Cerebellar cortex (tissue), 1 donor: ENCODE data around the gene GRIN2D.

Experiments used
- DNase-seq: peaks from one replicate; pipeline ENCODE4 v3.0.0-alpha.2; 2015; ENCODE audit warnings: low spot score

Gene GRIN2D

DNA sequence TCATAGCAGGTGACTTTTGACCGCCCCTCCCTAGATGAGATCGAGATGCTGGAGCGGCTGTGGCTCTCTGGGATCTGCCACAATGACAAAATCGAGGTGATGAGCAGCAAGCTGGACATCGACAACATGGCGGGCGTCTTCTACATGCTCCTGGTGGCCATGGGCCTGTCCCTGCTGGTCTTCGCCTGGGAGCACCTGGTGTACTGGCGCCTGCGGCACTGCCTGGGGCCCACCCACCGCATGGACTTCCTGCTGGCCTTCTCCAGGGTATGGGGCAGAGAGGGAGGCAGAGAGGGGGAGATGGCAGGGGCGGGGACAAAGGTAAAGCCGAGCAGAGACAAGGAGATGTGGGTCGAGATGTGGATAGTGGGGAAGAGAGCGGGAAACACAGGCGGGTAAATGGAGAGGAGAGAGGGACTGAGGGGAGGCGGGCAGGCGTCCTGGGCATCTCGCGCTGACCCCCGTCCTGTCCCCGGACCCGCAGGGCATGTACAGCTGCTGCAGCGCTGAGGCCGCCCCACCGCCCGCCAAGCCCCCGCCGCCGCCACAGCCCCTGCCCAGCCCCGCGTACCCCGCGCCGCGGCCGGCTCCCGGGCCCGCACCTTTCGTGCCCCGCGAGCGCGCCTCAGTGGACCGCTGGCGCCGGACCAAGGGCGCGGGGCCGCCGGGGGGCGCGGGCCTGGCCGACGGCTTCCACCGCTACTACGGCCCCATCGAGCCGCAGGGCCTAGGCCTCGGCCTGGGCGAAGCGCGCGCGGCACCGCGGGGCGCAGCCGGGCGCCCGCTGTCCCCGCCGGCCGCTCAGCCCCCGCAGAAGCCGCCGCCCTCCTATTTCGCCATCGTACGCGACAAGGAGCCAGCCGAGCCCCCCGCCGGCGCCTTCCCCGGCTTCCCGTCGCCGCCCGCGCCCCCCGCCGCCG is 48.9 kb downstream of the GRIN2D start:
- DNase-seq: no peak

DNA sequence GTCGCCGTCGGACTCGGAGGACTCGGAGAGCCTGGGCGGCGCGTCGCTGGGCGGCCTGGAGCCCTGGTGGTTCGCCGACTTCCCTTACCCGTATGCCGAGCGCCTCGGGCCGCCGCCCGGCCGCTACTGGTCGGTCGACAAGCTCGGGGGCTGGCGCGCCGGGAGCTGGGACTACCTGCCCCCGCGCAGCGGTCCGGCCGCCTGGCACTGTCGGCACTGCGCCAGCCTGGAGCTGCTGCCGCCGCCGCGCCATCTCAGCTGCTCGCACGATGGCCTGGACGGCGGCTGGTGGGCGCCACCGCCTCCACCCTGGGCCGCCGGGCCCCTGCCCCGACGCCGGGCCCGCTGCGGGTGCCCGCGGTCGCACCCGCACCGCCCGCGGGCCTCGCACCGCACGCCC is 49.8 kb downstream of the GRIN2D start:
- DNase-seq: no peak
